HEK293 (cell line): ENCODE measurements around the gene ASCC2.

Source experiments
- MYNN ChIP-seq: fragments of 450-650 bp; formaldehyde crosslinking; IDR thresholded peaks from 2 replicates; pipeline ENCODE4 v1.5.1; 2016; ENCODE audit warnings: missing biosample characterization, missing genetic modification characterization, borderline replicate concordance
- MZF1 ChIP-seq: fragments of 450-650 bp; formaldehyde crosslinking; IDR thresholded peaks from 2 replicates; pipeline ENCODE4 v1.5.1; 2017; ENCODE audit warnings: missing biosample characterization, missing genetic modification characterization, borderline replicate concordance
- PRDM2 ChIP-seq: fragments of 450-650 bp; formaldehyde crosslinking; IDR thresholded peaks from 2 replicates; pipeline ENCODE4 v1.5.1; 2016; ENCODE audit warnings: missing biosample characterization, missing genetic modification characterization, borderline replicate concordance
- SP3 ChIP-seq: fragments of 450-650 bp; formaldehyde crosslinking; IDR thresholded peaks from 2 replicates; pipeline ENCODE4 v1.5.1; 2016; ENCODE audit warnings: missing biosample characterization, missing genetic modification characterization
- ZBTB11 ChIP-seq: fragments of 450-650 bp; formaldehyde crosslinking; conservative IDR thresholded peaks from 2 replicates; pipeline ENCODE4 v1.5.1; 2016; ENCODE audit warnings: low read depth, missing biosample characterization, missing genetic modification characterization
- ZBTB49 ChIP-seq: fragments of 450-650 bp; formaldehyde crosslinking; IDR thresholded peaks from 2 replicates; pipeline ENCODE4 v1.5.1; 2016; ENCODE audit warnings: missing biosample characterization, missing genetic modification characterization, low read depth
- ZNF112 ChIP-seq: fragments of 450-650 bp; formaldehyde crosslinking; IDR thresholded peaks from 2 replicates; pipeline ENCODE4 v1.5.0; 2017; ENCODE audit warnings: missing biosample characterization, missing genetic modification characterization
- ZNF133 ChIP-seq: fragments of 450-650 bp; formaldehyde crosslinking; IDR thresholded peaks from 2 replicates; pipeline ENCODE4 v1.5.1; 2016; ENCODE audit warnings: missing biosample characterization, missing genetic modification characterization
- ZNF16 ChIP-seq: fragments of 450-650 bp; formaldehyde crosslinking; IDR thresholded peaks from 2 replicates; pipeline ENCODE4 v1.5.1; 2016; ENCODE audit warnings: low read depth, missing biosample characterization, missing genetic modification characterization
- ZNF2 ChIP-seq: fragments of 450-650 bp; formaldehyde crosslinking; IDR thresholded peaks from 2 replicates; pipeline ENCODE4 v1.5.1; 2016; ENCODE audit warnings: missing biosample characterization, missing genetic modification characterization
- ZNF280D ChIP-seq: fragments of 450-650 bp; formaldehyde crosslinking; IDR thresholded peaks from 2 replicates; pipeline ENCODE4 v1.5.1; 2016; ENCODE audit warnings: missing biosample characterization, missing genetic modification characterization
- ZNF391 ChIP-seq: fragments of 450-650 bp; formaldehyde crosslinking; IDR thresholded peaks from 2 replicates; pipeline ENCODE4 v1.5.1; 2016; ENCODE audit warnings: low read depth, missing biosample characterization, missing genetic modification characterization, borderline replicate concordance
- ZNF530 ChIP-seq: fragments of 450-650 bp; formaldehyde crosslinking; IDR thresholded peaks from 2 replicates; pipeline ENCODE4 v1.5.1; 2016; ENCODE audit warnings: low read depth, missing biosample characterization, missing genetic modification characterization
- ZNF548 ChIP-seq: fragments of 450-650 bp; formaldehyde crosslinking; IDR thresholded peaks from 2 replicates; pipeline ENCODE4 v1.5.1; 2016; ENCODE audit warnings: missing biosample characterization, missing genetic modification characterization
- ZNF585B ChIP-seq: fragments of 450-650 bp; formaldehyde crosslinking; IDR thresholded peaks from 2 replicates; pipeline ENCODE4 v1.5.1; 2016; ENCODE audit warnings: missing biosample characterization, missing genetic modification characterization
- ZNF621 ChIP-seq: fragments of 450-650 bp; formaldehyde crosslinking; IDR thresholded peaks from 2 replicates; pipeline ENCODE4 v1.5.1; 2017; ENCODE audit warnings: missing biosample characterization, missing genetic modification characterization
- ZNF626 ChIP-seq: fragments of 450-650 bp; sonication (Bioruptor Pico); formaldehyde crosslinking; IDR thresholded peaks from 2 replicates; pipeline ENCODE4 v1.5.1; 2018; ENCODE audit warnings: missing biosample characterization, missing genetic modification characterization, inconsistent platforms
- ZNF645 ChIP-seq: fragments of 450-650 bp; formaldehyde crosslinking; IDR thresholded peaks from 2 replicates; pipeline ENCODE4; 2016; ENCODE audit warnings: missing biosample characterization, missing genetic modification characterization
- ZNF660 ChIP-seq: fragments of 450-650 bp; IDR thresholded peaks from 2 replicates; pipeline ENCODE4 v1.5.1; 2018; ENCODE audit warnings: missing biosample characterization, mild to moderate bottlenecking, missing genetic modification characterization
- ZNF701 ChIP-seq: fragments of 450-650 bp; formaldehyde crosslinking; IDR thresholded peaks from 2 replicates; pipeline ENCODE4 v1.5.1; 2016; ENCODE audit warnings: missing biosample characterization, missing genetic modification characterization
- ZNF704 ChIP-seq: fragments of 450-650 bp; formaldehyde crosslinking; IDR thresholded peaks from 2 replicates; pipeline ENCODE4 v1.5.1; 2016; ENCODE audit warnings: missing biosample characterization, missing genetic modification characterization
- ZNF768 ChIP-seq: fragments of 450-650 bp; formaldehyde crosslinking; IDR thresholded peaks from 2 replicates; pipeline ENCODE4 v1.5.1; 2018; ENCODE audit warnings: missing biosample characterization, mild to moderate bottlenecking, missing genetic modification characterization

Gene ASCC2

GRCh38 chr22:29883045-29883774 lies 45.1 kb upstream of the ASCC2 start, which contains the start of gene MTMR3 (continued):
- TF ChIP-seq ZBTB11 (tag by site-specific recombination): peak; percentile 24; the same call in 1 of the 2 replicates
- TF ChIP-seq ZNF621: no peak
- TF ChIP-seq ZNF701 (tag by site-specific recombination): no peak
- TF ChIP-seq ZBTB49: no peak
- no peak for TF ChIP-seq ZNF704 (tag by site-specific recombination)
- no peak for TF ChIP-seq ZNF133 (tag by site-specific recombination)
- peak; percentile 29; the same call in 1 of the 2 replicates for TF ChIP-seq MYNN (tag by site-specific recombination)
- peak; percentile 74 for TF ChIP-seq SP3
- 0 out of 2 replicates have a peak, but pooled peaks have one; percentile 27 for TF ChIP-seq ZNF660
- no peak for TF ChIP-seq ZNF391
- no peak for TF ChIP-seq ZNF548 (tag by site-specific recombination)
- TF ChIP-seq ZNF645 (tag by site-specific recombination): no peak
- 0 out of 2 replicates have a peak, but pooled peaks have one; percentile 4 for TF ChIP-seq ZNF585B (tag by site-specific recombination)
- no peak for TF ChIP-seq ZNF112 (tag by site-specific recombination)
- TF ChIP-seq ZNF768: no peak
- TF ChIP-seq PRDM2 (tag by site-specific recombination): no peak
- no peak for TF ChIP-seq ZNF16 (tag by site-specific recombination)
- no peak for TF ChIP-seq ZNF2
- no peak for TF ChIP-seq ZNF280D
- no peak for TF ChIP-seq MZF1 (tag by site-specific recombination)
- TF ChIP-seq ZNF626 (tag by site-specific recombination): no peak
- TF ChIP-seq ZNF530 (tag by site-specific recombination): no peak
